Liver (tissue), 3 donors: ENCODE measurements around the gene CRACDL.

Experiments used
- ATF3 ChIP-seq: IDR thresholded peaks from 2 replicates; pipeline ENCODE4 v1.6.1; 2016; ENCODE audit warnings: antibody characterized with exemption
- CTCF ChIP-seq: fragments of 150-350 bp; IDR thresholded peaks from 2 replicates; pipeline ENCODE4 v1.5.1; 2017; ENCODE audit warnings: improper control_type of control experiment, low read depth, low read length; ENCODE audit not compliant: missing input control
- GABPA ChIP-seq, 2 donors: IDR thresholded peaks in 1 of 2; conservative IDR thresholded peaks in 1 of 2; 2 replicates each; pipeline ENCODE4 v1.6.1; 2016; ENCODE audit warnings: antibody characterized with exemption in 2 of 2, mild to moderate bottlenecking in 1 of 2, moderate library complexity in 1 of 2
- HNF4A ChIP-seq, 2 donors: conservative IDR thresholded peaks; 2 replicates each; pipeline ENCODE4 v1.6.1; 2016; ENCODE audit warnings: antibody characterized with exemption in 2 of 2, mild to moderate bottlenecking in 2 of 2
- JUND ChIP-seq, 2 donors: IDR thresholded peaks; 2 replicates each; pipeline ENCODE4 v1.6.1; 2016; ENCODE audit warnings: antibody characterized with exemption in 2 of 2
- MAX ChIP-seq: IDR thresholded peaks from 2 replicates; pipeline ENCODE4 v1.6.1; 2016; ENCODE audit warnings: antibody characterized with exemption
- NR2F2 ChIP-seq: IDR thresholded peaks from 2 replicates; pipeline ENCODE4 v1.6.1; 2016; ENCODE audit warnings: antibody characterized with exemption
- RAD21 ChIP-seq, 2 donors: IDR thresholded peaks; 2 replicates each; pipeline ENCODE4 v1.6.1; 2016; ENCODE audit warnings: antibody characterized with exemption in 2 of 2, mild to moderate bottlenecking in 2 of 2
- REST ChIP-seq: IDR thresholded peaks from 2 replicates; pipeline ENCODE4 v1.6.1; 2016; ENCODE audit warnings: antibody characterized with exemption, mild to moderate bottlenecking
- RXRA ChIP-seq, 2 donors: IDR thresholded peaks; 2 replicates each; pipeline ENCODE4 v1.6.1; 2017 to 2018; ENCODE audit warnings: antibody characterized with exemption in 2 of 2, mild to moderate bottlenecking in 1 of 2
- SP1 ChIP-seq: IDR thresholded peaks from 2 replicates; pipeline ENCODE4 v1.6.1; 2018; ENCODE audit warnings: antibody characterized with exemption, mild to moderate bottlenecking
- TAF1 ChIP-seq: conservative IDR thresholded peaks from 2 replicates; pipeline ENCODE4 v1.6.1; 2016; ENCODE audit warnings: antibody characterized with exemption, mild to moderate bottlenecking
- YY1 ChIP-seq: IDR thresholded peaks from 2 replicates; pipeline ENCODE4 v1.6.1; 2016; ENCODE audit warnings: antibody characterized with exemption, mild to moderate bottlenecking
- ZBTB33 ChIP-seq: IDR thresholded peaks from 2 replicates; pipeline ENCODE4 v1.6.1; 2016; ENCODE audit warnings: antibody characterized with exemption
- donor health status: healthy.
- donor health status: healthy.

- TF ChIP-seq ZBTB33 (no peak), MAX (no peak), ATF3 (no peak), REST (no peak), HNF4A (conservative IDR thresholded peaks at IDR 0.05) (no peak), GABPA (IDR thresholded peaks at IDR 0.05 in 1 of 2, conservative IDR thresholded peaks at IDR 0.05 in 1 of 2) (no peak), CTCF (no peak), YY1 (no peak), TAF1 (no peak), RAD21 (IDR thresholded peaks at IDR 0.05) (no peak), NR2F2 (no peak), SP1 (no peak), RXRA (IDR thresholded peaks at IDR 0.05) (no peak), JUND (IDR thresholded peaks at IDR 0.05) (no peak)
Observed at GRCh38 chr2:98910349-98911125, 25.5 kb downstream of the CRACDL start.
